GM23338 (cell line): Measurements from ENCODE around the gene NEURL3. TPM values are rescaled to one million over a fixed set of nuclear protein-coding genes. Genes with fewer than 3 reads are reported as not detected.

Experiments
- ATAC-seq: fragments of 200-7000 bp; cut with Tn5 transposase; 3 replicates; pipeline ENCODE4 v1.9.1; 2020
- DNase-seq: peaks from one replicate; pipeline ENCODE4 v3.0.0-alpha.2; 2015; ENCODE audit warnings: low spot score
- H2AFZ ChIP-seq: fragments of 200-600 bp; sonication (generic); 2 replicates; pipeline ENCODE4 v1.8.0; 2016; ENCODE audit warnings: antibody characterized with exemption, mild to moderate bottlenecking, moderate library complexity
- H3F3A ChIP-seq: fragments of 200-600 bp; sonication (generic); replicated peaks from 2 replicates; pipeline ENCODE4 v1.8.0; 2017; ENCODE audit warnings: antibody characterized with exemption, mixed run types, low read depth
- H3K27ac ChIP-seq: fragments of 200-600 bp; sonication (generic); 2 replicates; pipeline ENCODE4 v1.6.1; 2016; ENCODE audit warnings: low read depth
- H3K27me3 ChIP-seq: fragments of 200-600 bp; sonication (generic); 2 replicates; pipeline ENCODE4 v1.8.0; 2016; ENCODE audit warnings: mild to moderate bottlenecking, mixed run types, moderate library complexity; ENCODE audit not compliant: insufficient read depth
- H3K36me3 ChIP-seq: fragments of 200-600 bp; sonication (generic); 2 replicates; pipeline ENCODE4 v1.8.0; 2016; ENCODE audit warnings: mild to moderate bottlenecking; ENCODE audit not compliant: insufficient read depth
- H3K4me1 ChIP-seq: fragments of 200-600 bp; sonication (generic); 2 replicates; pipeline ENCODE4 v1.8.0; 2016; ENCODE audit warnings: mild to moderate bottlenecking, moderate library complexity; ENCODE audit not compliant: insufficient read depth
- H3K4me2 ChIP-seq: fragments of 200-600 bp; sonication (generic); 2 replicates; pipeline ENCODE4 v1.7.1; 2017; ENCODE audit warnings: mixed run types
- H3K4me3 ChIP-seq: fragments of 200-600 bp; sonication (generic); 2 replicates; pipeline ENCODE4 v1.6.1; 2016; ENCODE audit warnings: mixed run types
- H3K79me2 ChIP-seq: fragments of 200-600 bp; sonication (generic); replicated peaks from 2 replicates; pipeline ENCODE4 v1.8.0; 2017; ENCODE audit warnings: mild to moderate bottlenecking; ENCODE audit not compliant: insufficient read depth
- H3K9me2 ChIP-seq: fragments of 200-600 bp; sonication (generic); 2 replicates; pipeline ENCODE4 v1.8.0; 2017; ENCODE audit not compliant: insufficient read depth
- H4K20me1 ChIP-seq: fragments of 200-600 bp; sonication (generic); replicated peaks from 2 replicates; pipeline ENCODE4 v1.8.0; 2017; ENCODE audit warnings: mild to moderate bottlenecking; ENCODE audit not compliant: insufficient read depth
- H3K27ac Mint-ChIP-seq: 2 replicates; pipeline ENCODE4 v1.8.0; 2020; ENCODE audit warnings: inconsistent platforms, mild to moderate bottlenecking, moderate library complexity, mixed read lengths
- H3K27me3 Mint-ChIP-seq: 3 replicates; pipeline ENCODE4 v1.8.0; 2022; ENCODE audit warnings: low read depth, mild to moderate bottlenecking, moderate library complexity, mixed read lengths, inconsistent platforms; ENCODE audit not compliant: insufficient read depth, poor library complexity
- H3K36me3 Mint-ChIP-seq: 3 replicates; pipeline ENCODE4 v1.8.0; 2021; ENCODE audit warnings: low read depth, mild to moderate bottlenecking, inconsistent platforms, moderate library complexity, mixed read lengths
- H3K4me1 Mint-ChIP-seq: 3 replicates; pipeline ENCODE4 v1.8.0; 2020; ENCODE audit warnings: mild to moderate bottlenecking, inconsistent platforms, mixed read lengths
- H3K4me3 Mint-ChIP-seq: 3 replicates; pipeline ENCODE4 v1.8.0; 2021; ENCODE audit warnings: moderate library complexity, mild to moderate bottlenecking, inconsistent platforms, mixed read lengths
- H3K9me3 Mint-ChIP-seq: 3 replicates; pipeline ENCODE4 v1.8.0; 2020; ENCODE audit warnings: moderate library complexity, mild to moderate bottlenecking, inconsistent platforms, mixed read lengths
- CREB1 ChIP-seq: fragments of 250-450 bp; sonication (Bioruptor Pico); IDR thresholded peaks from 2 replicates; pipeline ENCODE4 v1.5.0; 2020; ENCODE audit warnings: low read depth, mild to moderate bottlenecking, moderate library complexity
- EZH2 ChIP-seq: fragments of 200-600 bp; sonication (generic); IDR thresholded peaks from one replicate; pipeline ENCODE4 v1.8.0; 2017; ENCODE audit warnings: antibody characterized with exemption, mild to moderate bottlenecking, low read depth; ENCODE audit not compliant: unreplicated experiment
- EZH2phosphoT487 ChIP-seq: fragments of 200-600 bp; sonication (generic); IDR thresholded peaks from one replicate; pipeline ENCODE4 v1.8.1; 2018; ENCODE audit warnings: antibody characterized with exemption; ENCODE audit not compliant: unreplicated experiment
- JUNB ChIP-seq: IDR thresholded peaks from one replicate; pipeline ENCODE4 v1.6.1; 2016; ENCODE audit warnings: antibody characterized with exemption; ENCODE audit not compliant: unreplicated experiment
- NANOG ChIP-seq: IDR thresholded peaks from 2 replicates; pipeline ENCODE4 v1.6.1; 2016; ENCODE audit warnings: antibody characterized with exemption, borderline replicate concordance
- POLR2AphosphoS5 ChIP-seq: IDR thresholded peaks from 2 replicates; pipeline ENCODE4 v1.6.1; 2016; ENCODE audit warnings: antibody characterized with exemption, low read depth
- ZNF114 ChIP-seq: fragments of 250-450 bp; sonication (Bioruptor Pico); IDR thresholded peaks from 2 replicates; pipeline ENCODE4 v1.5.0; 2020; ENCODE audit warnings: mild to moderate bottlenecking, moderate library complexity
- ZNF331 ChIP-seq: fragments of 250-450 bp; sonication (Bioruptor Pico); IDR thresholded peaks from 2 replicates; pipeline ENCODE4 v1.5.0; 2020; ENCODE audit warnings: low read depth, mild to moderate bottlenecking, moderate library complexity
- polyA plus RNA-seq: library from polyadenylated mRNA; unstranded; fragments of >200 nt; fragmentation: Nextera tagmentation; extraction: Ambion mirVana; gene quantifications from 2 replicates; pipeline ENCODE4 v1.2.1, GENCODE V29; 2016
- total RNA-seq: library from RNA; depleted of rRNA; stranded (reverse); fragments of >200 nt; shearing (Covaris generic); gene quantifications from 2 replicates; pipeline ENCODE4 v1.2.3, GENCODE V29; 2014
- TF ChIP-seq, protein P1 (sequence below): IDR thresholded peaks from one replicate; pipeline ENCODE4 v1.6.1; 2018; ENCODE audit warnings: antibody characterized with exemption; ENCODE audit not compliant: unreplicated experiment
- TF ChIP-seq, protein P2 (sequence below): fragments of 250-450 bp; sonication (Bioruptor Pico); IDR thresholded peaks from 2 replicates; pipeline ENCODE4 v1.5.0; 2020; ENCODE audit warnings: mild to moderate bottlenecking, moderate library complexity

The NEURL3 gene
- total and polyA plus RNA-seq, 2 experiments from 2014 or later, result 0.21 TPM; not detected in 1

DNA sequence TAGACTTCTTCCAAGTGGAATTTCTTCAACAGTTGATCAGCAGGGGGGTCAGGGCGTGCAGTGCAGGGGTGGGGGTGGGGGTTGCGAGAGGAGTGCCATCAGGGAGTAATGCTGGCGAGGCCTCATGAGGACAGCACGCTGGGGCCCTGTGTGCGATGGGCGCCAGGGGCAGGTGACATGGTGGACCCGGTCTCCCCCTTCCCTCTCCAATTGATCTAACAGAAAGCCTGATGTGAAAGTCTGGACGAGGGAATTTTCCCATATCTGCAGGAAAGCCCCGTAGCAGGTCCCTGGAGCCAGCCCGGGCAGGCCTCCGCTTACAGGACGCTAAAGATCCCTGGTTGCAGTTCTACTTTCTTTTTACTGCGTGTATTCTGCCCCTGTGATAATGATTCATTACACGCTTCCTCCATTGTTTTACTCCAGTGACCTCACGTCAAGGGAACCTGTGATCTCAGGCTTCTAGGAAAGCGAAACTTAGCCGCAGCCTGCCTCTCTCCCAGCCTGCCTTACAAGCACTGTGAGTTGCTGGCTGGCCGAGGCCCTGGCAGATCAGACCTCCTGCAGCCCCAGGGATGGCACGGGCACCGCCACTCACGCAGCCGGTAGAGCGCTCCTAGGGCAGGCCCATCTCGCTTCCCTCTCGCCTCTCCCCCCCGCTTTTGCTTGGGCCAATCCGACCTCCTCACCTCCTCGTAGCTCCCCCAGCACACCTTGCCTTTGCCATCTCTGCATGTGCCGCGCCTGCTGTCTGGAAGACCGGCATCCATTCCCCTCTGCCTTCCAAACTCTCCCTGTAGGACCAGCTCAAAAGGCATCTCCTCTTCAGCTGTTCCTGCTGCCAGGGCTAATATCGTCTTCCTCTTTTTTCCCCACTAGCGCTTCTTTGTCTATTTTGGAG, 19.2 kb downstream of the NEURL3 start:
- H3K4me3 Mint-ChIP-seq, result peak overlapping the region; percentile 57
- H3K36me3 Mint-ChIP-seq, result no peaks in the 10 kb centered on the region; the same call in 2 of the 3 replicates
- H3K4me1 Mint-ChIP-seq, result peaks cover 16% of the 10 kb centered on the region
- peak; percentile 64 for DNase-seq
- Histone ChIP-seq H3K4me1 (peaks cover 11% of the 10 kb centered on the region; the same call in 1 of the 2 replicates), H4K20me1 (no peaks in the 10 kb centered on the region), H2AFZ (peak overlapping the region; percentile 100), H3K27ac (no peak overlapping the region), H3K4me2 (peak overlapping the region; percentile 73), H3K4me3 (peak overlapping the region; percentile 46), H3K36me3 (no peaks in the 10 kb centered on the region), H3K9me2 (no peaks in the 10 kb centered on the region), H3K27me3 (no peaks in the 10 kb centered on the region), H3K79me2 (no peaks in the 10 kb centered on the region), H3F3A (no peaks in the 10 kb centered on the region)
- H3K27ac Mint-ChIP-seq, result no peak overlapping the region
- H3K27me3 Mint-ChIP-seq, result peaks cover 6% of the 10 kb centered on the region
- TF ChIP-seq EZH2phosphoT487 (no peak), ZNF114 (CRISPR knock-in tag) (no peak), NANOG (no peak), EZH2 (no peak), CREB1 (CRISPR knock-in tag) (no peak)
- H3K9me3 Mint-ChIP-seq, result no peaks in the 10 kb centered on the region
- ATAC-seq, result peak; percentile 93

DNA sequence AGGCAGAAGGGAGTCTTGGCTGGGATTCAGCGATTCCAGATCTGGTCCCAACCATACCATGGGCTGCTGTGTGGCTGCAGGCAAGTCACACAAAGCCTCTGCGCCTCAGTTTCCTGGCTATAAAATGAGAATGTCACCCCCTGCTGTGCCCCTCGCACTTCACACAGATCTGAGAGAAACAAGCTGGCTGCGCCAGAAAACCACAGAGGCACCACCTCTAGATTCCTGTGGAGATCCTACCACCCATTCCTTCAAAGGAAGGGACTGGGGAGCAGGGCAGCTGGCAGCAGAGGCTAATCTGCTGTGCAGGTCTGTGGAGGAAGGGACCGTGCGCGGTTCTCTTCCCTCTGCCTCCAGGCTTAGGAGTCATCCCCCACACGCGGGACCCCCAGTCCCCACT, 19.8 kb downstream of the NEURL3 start:
- no peaks in the 10 kb centered on the region for H3K79me2 ChIP-seq
- no peaks in the 10 kb centered on the region; the same call in 2 of the 3 replicates for H3K36me3 Mint-ChIP-seq
- peaks cover 16% of the 10 kb centered on the region for H3K4me1 Mint-ChIP-seq
- H2AFZ ChIP-seq, result peak overlapping the region; percentile 100
- no peak overlapping the region for H3K4me3 ChIP-seq
- peaks cover 11% of the 10 kb centered on the region; the same call in 1 of the 2 replicates for H3K4me1 ChIP-seq
- no peaks in the 10 kb centered on the region for H4K20me1 ChIP-seq
- no peak overlapping the region for H3K4me3 Mint-ChIP-seq
- TF ChIP-seq POLR2AphosphoS5, result no peak
- TF ChIP-seq, protein P1, sequence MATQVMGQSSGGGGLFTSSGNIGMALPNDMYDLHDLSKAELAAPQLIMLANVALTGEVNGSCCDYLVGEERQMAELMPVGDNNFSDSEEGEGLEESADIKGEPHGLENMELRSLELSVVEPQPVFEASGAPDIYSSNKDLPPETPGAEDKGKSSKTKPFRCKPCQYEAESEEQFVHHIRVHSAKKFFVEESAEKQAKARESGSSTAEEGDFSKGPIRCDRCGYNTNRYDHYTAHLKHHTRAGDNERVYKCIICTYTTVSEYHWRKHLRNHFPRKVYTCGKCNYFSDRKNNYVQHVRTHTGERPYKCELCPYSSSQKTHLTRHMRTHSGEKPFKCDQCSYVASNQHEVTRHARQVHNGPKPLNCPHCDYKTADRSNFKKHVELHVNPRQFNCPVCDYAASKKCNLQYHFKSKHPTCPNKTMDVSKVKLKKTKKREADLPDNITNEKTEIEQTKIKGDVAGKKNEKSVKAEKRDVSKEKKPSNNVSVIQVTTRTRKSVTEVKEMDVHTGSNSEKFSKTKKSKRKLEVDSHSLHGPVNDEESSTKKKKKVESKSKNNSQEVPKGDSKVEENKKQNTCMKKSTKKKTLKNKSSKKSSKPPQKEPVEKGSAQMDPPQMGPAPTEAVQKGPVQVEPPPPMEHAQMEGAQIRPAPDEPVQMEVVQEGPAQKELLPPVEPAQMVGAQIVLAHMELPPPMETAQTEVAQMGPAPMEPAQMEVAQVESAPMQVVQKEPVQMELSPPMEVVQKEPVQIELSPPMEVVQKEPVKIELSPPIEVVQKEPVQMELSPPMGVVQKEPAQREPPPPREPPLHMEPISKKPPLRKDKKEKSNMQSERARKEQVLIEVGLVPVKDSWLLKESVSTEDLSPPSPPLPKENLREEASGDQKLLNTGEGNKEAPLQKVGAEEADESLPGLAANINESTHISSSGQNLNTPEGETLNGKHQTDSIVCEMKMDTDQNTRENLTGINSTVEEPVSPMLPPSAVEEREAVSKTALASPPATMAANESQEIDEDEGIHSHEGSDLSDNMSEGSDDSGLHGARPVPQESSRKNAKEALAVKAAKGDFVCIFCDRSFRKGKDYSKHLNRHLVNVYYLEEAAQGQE, result no peak
- TF ChIP-seq JUNB, result no peak
- no peak for TF ChIP-seq EZH2phosphoT487
- TF ChIP-seq ZNF331 (CRISPR knock-in tag), result no peak
- no peak for TF ChIP-seq CREB1 (CRISPR knock-in tag)
- TF ChIP-seq, protein P2, sequence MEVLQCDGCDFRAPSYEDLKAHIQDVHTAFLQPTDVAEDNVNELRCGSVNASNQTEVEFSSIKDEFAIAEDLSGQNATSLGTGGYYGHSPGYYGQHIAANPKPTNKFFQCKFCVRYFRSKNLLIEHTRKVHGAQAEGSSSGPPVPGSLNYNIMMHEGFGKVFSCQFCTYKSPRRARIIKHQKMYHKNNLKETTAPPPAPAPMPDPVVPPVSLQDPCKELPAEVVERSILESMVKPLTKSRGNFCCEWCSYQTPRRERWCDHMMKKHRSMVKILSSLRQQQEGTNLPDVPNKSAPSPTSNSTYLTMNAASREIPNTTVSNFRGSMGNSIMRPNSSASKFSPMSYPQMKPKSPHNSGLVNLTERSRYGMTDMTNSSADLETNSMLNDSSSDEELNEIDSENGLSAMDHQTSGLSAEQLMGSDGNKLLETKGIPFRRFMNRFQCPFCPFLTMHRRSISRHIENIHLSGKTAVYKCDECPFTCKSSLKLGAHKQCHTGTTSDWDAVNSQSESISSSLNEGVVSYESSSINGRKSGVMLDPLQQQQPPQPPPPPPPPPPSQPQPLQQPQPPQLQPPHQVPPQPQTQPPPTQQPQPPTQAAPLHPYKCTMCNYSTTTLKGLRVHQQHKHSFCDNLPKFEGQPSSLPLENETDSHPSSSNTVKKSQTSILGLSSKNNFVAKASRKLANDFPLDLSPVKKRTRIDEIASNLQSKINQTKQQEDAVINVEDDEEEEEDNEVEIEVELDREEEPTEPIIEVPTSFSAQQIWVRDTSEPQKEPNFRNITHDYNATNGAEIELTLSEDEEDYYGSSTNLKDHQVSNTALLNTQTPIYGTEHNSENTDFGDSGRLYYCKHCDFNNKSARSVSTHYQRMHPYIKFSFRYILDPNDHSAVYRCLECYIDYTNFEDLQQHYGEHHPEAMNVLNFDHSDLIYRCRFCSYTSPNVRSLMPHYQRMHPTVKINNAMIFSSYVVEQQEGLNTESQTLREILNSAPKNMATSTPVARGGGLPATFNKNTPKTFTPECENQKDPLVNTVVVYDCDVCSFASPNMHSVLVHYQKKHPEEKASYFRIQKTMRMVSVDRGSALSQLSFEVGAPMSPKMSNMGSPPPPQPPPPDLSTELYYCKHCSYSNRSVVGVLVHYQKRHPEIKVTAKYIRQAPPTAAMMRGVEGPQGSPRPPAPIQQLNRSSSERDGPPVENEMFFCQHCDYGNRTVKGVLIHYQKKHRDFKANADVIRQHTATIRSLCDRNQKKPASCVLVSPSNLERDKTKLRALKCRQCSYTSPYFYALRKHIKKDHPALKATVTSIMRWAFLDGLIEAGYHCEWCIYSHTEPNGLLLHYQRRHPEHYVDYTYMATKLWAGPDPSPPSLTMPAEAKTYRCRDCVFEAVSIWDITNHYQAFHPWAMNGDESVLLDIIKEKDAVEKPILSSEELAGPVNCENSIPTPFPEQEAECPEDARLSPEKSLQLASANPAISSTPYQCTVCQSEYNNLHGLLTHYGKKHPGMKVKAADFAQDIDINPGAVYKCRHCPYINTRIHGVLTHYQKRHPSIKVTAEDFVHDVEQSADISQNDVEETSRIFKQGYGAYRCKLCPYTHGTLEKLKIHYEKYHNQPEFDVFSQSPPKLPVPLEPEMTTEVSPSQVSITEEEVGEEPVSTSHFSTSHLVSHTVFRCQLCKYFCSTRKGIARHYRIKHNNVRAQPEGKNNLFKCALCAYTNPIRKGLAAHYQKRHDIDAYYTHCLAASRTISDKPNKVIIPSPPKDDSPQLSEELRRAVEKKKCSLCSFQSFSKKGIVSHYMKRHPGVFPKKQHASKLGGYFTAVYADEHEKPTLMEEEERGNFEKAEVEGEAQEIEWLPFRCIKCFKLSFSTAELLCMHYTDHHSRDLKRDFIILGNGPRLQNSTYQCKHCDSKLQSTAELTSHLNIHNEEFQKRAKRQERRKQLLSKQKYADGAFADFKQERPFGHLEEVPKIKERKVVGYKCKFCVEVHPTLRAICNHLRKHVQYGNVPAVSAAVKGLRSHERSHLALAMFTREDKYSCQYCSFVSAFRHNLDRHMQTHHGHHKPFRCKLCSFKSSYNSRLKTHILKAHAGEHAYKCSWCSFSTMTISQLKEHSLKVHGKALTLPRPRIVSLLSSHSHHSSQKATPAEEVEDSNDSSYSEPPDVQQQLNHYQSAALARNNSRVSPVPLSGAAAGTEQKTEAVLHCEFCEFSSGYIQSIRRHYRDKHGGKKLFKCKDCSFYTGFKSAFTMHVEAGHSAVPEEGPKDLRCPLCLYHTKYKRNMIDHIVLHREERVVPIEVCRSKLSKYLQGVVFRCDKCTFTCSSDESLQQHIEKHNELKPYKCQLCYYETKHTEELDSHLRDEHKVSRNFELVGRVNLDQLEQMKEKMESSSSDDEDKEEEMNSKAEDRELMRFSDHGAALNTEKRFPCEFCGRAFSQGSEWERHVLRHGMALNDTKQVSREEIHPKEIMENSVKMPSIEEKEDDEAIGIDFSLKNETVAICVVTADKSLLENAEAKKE (CRISPR knock-in tag), result no peak
- no peak for TF ChIP-seq NANOG
- TF ChIP-seq EZH2, result no peak
- DNase-seq (no peak), ATAC-seq (peak; percentile 40)
- no peaks in the 10 kb centered on the region for H3K27me3 ChIP-seq
- no peaks in the 10 kb centered on the region for H3F3A ChIP-seq
- no peak overlapping the region for H3K27ac ChIP-seq
- H3K9me3 Mint-ChIP-seq, result no peaks in the 10 kb centered on the region; the same call in 2 of the 3 replicates
- H3K9me2 ChIP-seq, result no peaks in the 10 kb centered on the region
- no peak overlapping the region for H3K27ac Mint-ChIP-seq
- peak overlapping the region; percentile 73; the same call in 1 of the 2 replicates for H3K4me2 ChIP-seq
- H3K27me3 Mint-ChIP-seq, result peaks cover 6% of the 10 kb centered on the region
- H3K36me3 ChIP-seq, result no peaks in the 10 kb centered on the region
